B cell (primary cell): ENCODE data around the gene MTUS2. TPM values are rescaled to one million over a fixed set of nuclear protein-coding genes. Genes with fewer than 3 reads are reported as not detected.

ENCODE experiments used
- ATAC-seq: fragments of 200-7000 bp; cut with Tn5 transposase; one replicate; pipeline ENCODE4 v1.10.0; 2021; ENCODE audit warnings: low read depth, mild to moderate bottlenecking, moderate number of reproducible peaks, moderate library complexity
- CTCF ChIA-PET: fragments of 350-600 bp; sonication (Branson Sonifier 250); formaldehyde crosslinking; loops from one replicate; lab custom pipeline; 2021; ENCODE audit warnings: antibody characterized with exemption, inconsistent platforms; lab: Charles Lee
- POLR2A ChIA-PET: fragments of 350-600 bp; sonication (Branson Sonifier 250); formaldehyde crosslinking; loops from one replicate; lab custom pipeline; 2021; ENCODE audit warnings: antibody characterized with exemption; lab: Charles Lee
- DNase-seq: peaks from one replicate; pipeline ENCODE4 v3.0.0; 2013
- H2AFZ ChIP-seq: 2 replicates; pipeline ENCODE4 v1.6.1; 2012; ENCODE audit warnings: mild to moderate bottlenecking, low read depth, low read length; ENCODE audit not compliant: insufficient read depth, poor library complexity, severe bottlenecking
- H3K27ac ChIP-seq, 2 donors: 1 replicate in 1 of 2; 2 replicates in 1 of 2; pipeline ENCODE4 v1.5.1; 2012 to 2013; ENCODE audit warnings: low read length in 2 of 2, mild to moderate bottlenecking in 2 of 2, moderate library complexity in 1 of 2
- H3K27me3 ChIP-seq, 4 experiments: fragments of 200-600 bp in 1 of 4; sonication (generic) in 1 of 4; replicated peaks in 1 of 4; 1 replicate in 2 of 4; 2 replicates in 2 of 4; pipeline versions ENCODE4 v1.6.1 to v1.7.0; 2013 to 2016; ENCODE audit warnings: low read length in 3 of 4, mild to moderate bottlenecking in 2 of 4, mixed read lengths in 1 of 4, moderate library complexity in 1 of 4; ENCODE audit not compliant: insufficient read depth in 4 of 4, control insufficient read depth in 3 of 4; ENCODE audit errors: control extremely low read depth in 1 of 4
- H3K36me3 ChIP-seq, 2 experiments: replicated peaks in 1 of 2; 1 replicate in 1 of 2; 2 replicates in 1 of 2; pipeline versions ENCODE4 v1.6.1 to v1.7.1; 2013; ENCODE audit warnings: low read length in 1 of 2; ENCODE audit not compliant: insufficient read depth in 2 of 2, control insufficient read depth in 1 of 2; ENCODE audit errors: control extremely low read depth in 1 of 2, extremely low read depth in 1 of 2
- H3K4me1 ChIP-seq, 2 donors: fragments of 200-600 bp in 1 of 2; sonication (generic) in 1 of 2; 1 replicate in 1 of 2; 2 replicates in 1 of 2; pipeline versions ENCODE4 v1.5.1 to v1.6.1; 2013 to 2017; ENCODE audit warnings: low read length in 2 of 2; ENCODE audit not compliant: control insufficient read depth in 2 of 2, insufficient read depth in 2 of 2
- H3K4me2 ChIP-seq: replicated peaks from 2 replicates; pipeline ENCODE3; 2012; ENCODE audit warnings: mild to moderate bottlenecking, low read depth, low read length; ENCODE audit not compliant: poor library complexity, severe bottlenecking
- H3K4me3 ChIP-seq, 5 experiments: fragments of 200-600 bp in 1 of 5; sonication (generic) in 1 of 5; 1 replicate in 3 of 5; 2 replicates in 2 of 5; pipeline versions ENCODE4 v1.5.1 to v1.7.0; 2011 to 2016; ENCODE audit warnings: low read length in 4 of 5, mild to moderate bottlenecking in 4 of 5, low read depth in 2 of 5, control low read depth in 1 of 5, moderate library complexity in 1 of 5; ENCODE audit not compliant: insufficient read depth in 1 of 5; ENCODE audit errors: control extremely low read depth in 1 of 5, extremely low read depth in 1 of 5
- H3K79me2 ChIP-seq: fragments of 200-600 bp; sonication (generic); one replicate; pipeline ENCODE4 v1.6.0; 2016; ENCODE audit warnings: low read length; ENCODE audit not compliant: control insufficient read depth, insufficient read depth
- H3K9ac ChIP-seq: fragments of 200-600 bp; sonication (generic); 2 replicates; pipeline ENCODE4 v1.6.1; 2017; ENCODE audit warnings: mild to moderate bottlenecking, low read length, moderate library complexity
- H3K9me3 ChIP-seq, 3 donors: one replicate each; pipeline versions ENCODE4 v1.6.1 to v1.7.1; 2013; ENCODE audit warnings: low read length in 2 of 3; ENCODE audit not compliant: control insufficient read depth in 2 of 3, insufficient read depth in 1 of 3; ENCODE audit errors: control extremely low read depth in 1 of 3
- H4K20me1 ChIP-seq: 2 replicates; pipeline ENCODE4 v1.6.0; 2012; ENCODE audit warnings: mild to moderate bottlenecking, low read length; ENCODE audit not compliant: insufficient read depth, control insufficient read depth, poor library complexity, severe bottlenecking
- H3K27ac Mint-ChIP-seq: one replicate; pipeline ENCODE4 v1.8.0; 2021; ENCODE audit warnings: mixed read lengths
- H3K27me3 Mint-ChIP-seq: one replicate; pipeline ENCODE4 v1.8.0; 2021; ENCODE audit warnings: mixed read lengths
- H3K4me1 Mint-ChIP-seq: one replicate; pipeline ENCODE4 v1.8.0; 2021; ENCODE audit warnings: mixed read lengths
- H3K4me3 Mint-ChIP-seq: one replicate; pipeline ENCODE4 v1.8.0; 2021; ENCODE audit warnings: mixed read lengths
- H3K9me3 Mint-ChIP-seq: one replicate; pipeline ENCODE4 v1.8.0; 2022; ENCODE audit warnings: mixed read lengths; ENCODE audit not compliant: insufficient read depth
- CTCF ChIP-seq: fragments of 200-600 bp; IDR thresholded peaks from one replicate; pipeline ENCODE4 v1.8.0; 2022; ENCODE audit warnings: antibody characterized with exemption, mild to moderate bottlenecking
- EZH2 ChIP-seq: IDR thresholded peaks from 2 replicates; pipeline ENCODE4 v1.6.1; 2012; ENCODE audit warnings: borderline replicate concordance, low read depth, mild to moderate bottlenecking, moderate library complexity, low read length; ENCODE audit not compliant: insufficient read depth, poor library complexity, severe bottlenecking
- WGBS: methylation state at CpG from one replicate; pipeline ENCODE4 v1.1.5; 2013; ENCODE audit warnings: missing lambda C conversion rate; ENCODE audit not compliant: insufficient coverage; 5-methylcytosine and 5-hydroxymethylcytosine counted together
- intact Hi-C: fragments of 100-400 bp; cut with micrococcal nuclease; formaldehyde crosslinking; loops from one replicate; pipeline ENCODE4 v1.10.0; 2022
- polyA plus RNA-seq: library from polyadenylated mRNA; depleted of rRNA; stranded (reverse); fragments of >200 nt; gene quantifications from 2 replicates; pipeline ENCODE4 v1.2.3, GENCODE V29; 2012
- total RNA-seq, 2 donors: library from RNA; stranded (reverse); fragments of 120-200 nt in 1 of 2; gene quantifications; 1 replicate in 1 of 2; 2 replicates in 1 of 2; pipeline versions ENCODE4 v1.2.3 to v1.2.4, GENCODE V29; 2013 to 2022

Gene MTUS2
- total and polyA plus RNA-seq, 2 donors (not counting 1 experiment from before 2014, with no cell fraction given): 0.12 TPM; not detected in 1

GRCh38 chr13:29081697-29082440 is 261.7 kb downstream of the MTUS2 start:
- H3K4me3 Mint-ChIP-seq: no peak overlapping the region

More at GRCh38 chr13:29081697-29082440, 261.7 kb downstream of the MTUS2 start:
- intact Hi-C loops: loop anchor here (5.0 kb wide), 1 partner anchor 390 kb away; no protein-coding TSS in a partner anchor
- Histone ChIP-seq H3K36me3 (no peaks in the 10 kb centered on the region), H3K27me3 (no peaks in the 10 kb centered on the region), H3K27ac (peak overlapping the region; percentile 15 to 20), H3K4me1 (peaks cover 17 to 19% of the 10 kb centered on the region in 2 donors), H3K9ac (no peak overlapping the region), H3K9me3 (peaks cover 0 to 3% (median 2%) of the 10 kb centered on the region in 3 donors), H2AFZ (peak overlapping the region; percentile 17), H3K4me3 (no peak overlapping the region), H3K4me2 (peak overlapping the region; percentile 10), H4K20me1 (no peaks in the 10 kb centered on the region), H3K79me2 (no peaks in the 10 kb centered on the region)
- ChIA-PET POLR2A (no interaction called here), CTCF (interaction anchor here (0.6 to 2.8 kb wide), 3 partner anchors 11 to 353 kb away, joined by 3 to 11 read pairs (median 3); no protein-coding TSS in a partner anchor)
- Mint-ChIP-seq H3K4me1 (peaks cover 22% of the 10 kb centered on the region), H3K27me3 (peaks cover 9% of the 10 kb centered on the region), H3K9me3 (peaks cover 2% of the 10 kb centered on the region), H3K27ac (no peak overlapping the region)
- TF ChIP-seq CTCF: no peak
- TF ChIP-seq EZH2: no peak
- DNase-seq (no peak), ATAC-seq (no peak)
- 77% methylated on average over 6 of the region's 7 CpGs for WGBS
